Stimulated activated CD4-positive, alpha-beta T cell treated with anti-CD3 and anti-CD28 coated beads, Interleukin-15, amount 100 ng/mL, for 1 hour (primary cell): ENCODE results near the gene PEPD.

Experiments used
- DNase-seq, 2 donors: peaks; one replicate each; pipeline ENCODE4 v3.0.0-alpha.2; 2020; ENCODE audit warnings: low read depth in 1 of 2, low spot score in 1 of 2

The PEPD gene

GRCh38 chr19:33397536-33398360 lies 123.8 kb downstream of the PEPD start:
- DNase-seq, result no peak

DNA sequence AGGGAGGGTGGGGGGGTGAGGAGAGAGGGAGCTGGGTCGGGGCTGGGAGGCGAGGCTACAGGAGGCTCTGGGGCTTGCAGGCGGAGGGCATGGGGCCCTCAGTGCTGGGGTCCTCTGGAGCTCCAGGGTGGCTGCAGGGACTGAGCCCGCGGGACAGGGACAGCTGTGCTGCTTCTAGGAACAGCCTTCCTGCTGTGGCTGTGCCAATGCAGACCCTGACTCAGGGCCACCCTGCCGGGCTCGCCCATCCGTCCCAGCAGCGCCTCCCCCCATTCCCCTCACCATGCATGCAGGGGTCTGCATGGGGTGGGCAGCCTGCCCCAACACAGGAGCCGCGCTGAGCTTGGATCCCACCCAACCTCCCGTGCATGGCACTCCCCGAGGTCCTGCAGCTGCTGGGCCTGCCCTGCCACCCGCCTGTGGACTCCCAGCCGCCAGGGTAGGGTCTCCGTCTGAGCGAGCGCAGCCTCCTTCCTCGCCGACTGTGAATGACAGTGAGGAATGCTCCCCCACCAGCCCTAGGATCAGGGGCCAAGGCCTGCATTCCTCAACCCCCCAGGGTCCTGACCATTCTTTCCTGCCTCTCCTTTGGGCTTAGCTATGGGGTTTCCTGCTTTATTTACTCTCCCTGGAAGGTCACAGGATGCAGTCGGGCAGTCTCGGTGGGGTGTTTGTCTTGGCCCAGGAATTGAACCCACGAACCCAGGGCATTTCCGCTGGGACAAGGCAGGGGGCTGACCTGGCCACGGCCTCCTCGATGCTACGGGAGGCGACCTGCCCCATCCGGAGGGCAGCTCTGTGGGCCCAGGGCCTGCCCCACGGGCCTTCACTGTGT lies 124.7 kb downstream of the PEPD start:
- no peak for DNase-seq

DNA sequence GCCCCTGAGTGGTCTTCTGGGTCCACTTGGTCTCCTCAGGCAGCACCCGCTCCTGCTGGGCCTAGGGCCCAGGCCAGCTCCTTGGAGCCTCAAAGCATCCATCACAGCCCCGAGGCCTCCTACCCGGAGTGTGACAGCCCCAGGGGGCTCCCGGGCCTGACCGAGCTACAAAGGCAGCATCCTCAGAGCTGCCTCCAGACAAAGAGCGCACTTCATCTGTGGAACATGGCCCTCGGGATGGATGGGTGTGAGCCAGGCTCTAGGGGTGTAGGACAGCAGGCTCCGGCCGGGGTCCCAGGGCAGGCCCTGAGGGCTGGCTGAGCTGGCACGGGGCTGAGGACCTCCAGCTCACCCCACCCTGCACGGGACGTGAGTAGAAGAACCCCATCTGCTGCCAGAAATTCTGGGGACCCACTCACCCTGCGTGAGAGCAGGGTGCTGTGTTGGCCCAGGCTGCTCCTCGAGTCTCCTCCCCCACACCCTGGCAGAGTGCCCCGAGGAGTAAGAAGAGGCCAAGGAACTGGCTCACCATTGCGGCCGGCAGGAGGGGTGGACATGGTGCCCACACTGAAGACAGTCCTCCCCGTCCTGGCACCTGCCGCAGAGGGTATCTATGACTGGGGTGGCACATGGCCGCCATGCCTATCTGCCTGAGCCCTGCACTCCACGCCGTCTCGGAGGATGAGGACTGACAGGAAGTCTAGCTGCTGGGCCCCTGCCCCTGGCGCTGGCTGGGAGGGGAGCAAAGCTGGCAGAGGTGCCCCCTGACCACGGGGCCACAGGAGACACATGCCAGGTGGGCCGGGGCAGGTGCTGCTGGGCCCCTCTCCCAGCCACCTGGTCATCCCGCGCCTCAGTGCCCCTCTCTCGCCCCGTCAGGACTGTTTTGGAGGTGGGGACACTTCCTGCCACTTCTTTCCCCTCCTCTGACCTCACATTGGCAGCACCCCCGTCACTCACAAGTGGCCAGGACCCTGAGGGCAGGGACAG lies 125.7 kb downstream of the PEPD start:
- no peak for DNase-seq

GRCh38 chr19:33394723-33395560 lies 126.6 kb downstream of the PEPD start:
- no peak for DNase-seq

- no peak for DNase-seq
Observed at GRCh38 chr19:33394006-33394722, 127.4 kb downstream of the PEPD start.

GRCh38 chr19:33393286-33394005 lies 128.1 kb downstream of the PEPD start:
- no peak for DNase-seq

DNA sequence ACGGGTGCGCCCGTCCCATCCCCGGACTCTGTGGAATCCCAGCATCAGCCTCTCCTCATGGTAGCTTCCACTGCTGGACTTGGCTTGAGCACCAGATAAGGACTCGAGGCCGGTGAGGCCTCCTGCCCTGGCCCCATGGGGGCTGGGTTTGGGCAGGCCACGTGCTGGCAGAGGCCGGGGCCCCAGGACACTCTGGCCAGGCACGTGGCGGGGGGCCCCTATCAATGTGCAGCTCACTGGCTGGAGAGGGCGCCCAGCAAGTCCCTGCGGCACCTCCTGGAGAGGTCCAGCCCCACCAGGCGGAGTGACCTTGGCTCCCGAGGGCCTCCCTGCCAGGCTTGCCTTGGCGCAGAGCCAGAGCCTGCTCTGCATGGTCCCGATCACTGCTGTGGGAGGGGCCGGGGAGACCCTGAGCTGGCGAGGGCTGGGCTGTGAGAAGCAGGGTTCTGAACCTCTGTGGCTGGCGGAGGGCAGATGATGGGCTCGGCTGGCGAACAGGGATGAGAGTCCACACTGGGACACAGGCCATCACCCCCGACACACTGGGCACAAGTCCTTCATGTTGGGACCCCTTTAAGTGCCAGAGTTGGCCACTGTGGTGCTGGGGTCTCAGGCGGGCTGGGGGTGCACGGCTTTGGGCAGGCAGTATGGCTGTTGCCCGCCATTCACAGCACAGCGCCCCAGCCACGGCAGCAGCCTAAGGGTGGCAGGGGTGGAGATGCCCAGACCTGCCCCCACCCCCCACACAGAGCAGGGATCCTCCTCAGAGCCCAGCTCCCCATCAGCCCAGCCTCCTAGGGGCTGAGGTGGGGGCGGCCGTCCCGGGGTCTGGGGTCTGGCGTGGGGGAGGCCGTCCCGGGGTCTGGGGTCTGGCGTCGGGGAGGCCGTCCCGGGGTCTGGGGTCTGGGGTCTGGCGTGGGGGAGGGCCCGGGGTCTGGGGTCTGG lies 129.0 kb downstream of the PEPD start:
- DNase-seq, result no peak

GRCh38 chr19:33391631-33392249 lies 129.9 kb downstream of the PEPD start:
- no peak for DNase-seq

DNA sequence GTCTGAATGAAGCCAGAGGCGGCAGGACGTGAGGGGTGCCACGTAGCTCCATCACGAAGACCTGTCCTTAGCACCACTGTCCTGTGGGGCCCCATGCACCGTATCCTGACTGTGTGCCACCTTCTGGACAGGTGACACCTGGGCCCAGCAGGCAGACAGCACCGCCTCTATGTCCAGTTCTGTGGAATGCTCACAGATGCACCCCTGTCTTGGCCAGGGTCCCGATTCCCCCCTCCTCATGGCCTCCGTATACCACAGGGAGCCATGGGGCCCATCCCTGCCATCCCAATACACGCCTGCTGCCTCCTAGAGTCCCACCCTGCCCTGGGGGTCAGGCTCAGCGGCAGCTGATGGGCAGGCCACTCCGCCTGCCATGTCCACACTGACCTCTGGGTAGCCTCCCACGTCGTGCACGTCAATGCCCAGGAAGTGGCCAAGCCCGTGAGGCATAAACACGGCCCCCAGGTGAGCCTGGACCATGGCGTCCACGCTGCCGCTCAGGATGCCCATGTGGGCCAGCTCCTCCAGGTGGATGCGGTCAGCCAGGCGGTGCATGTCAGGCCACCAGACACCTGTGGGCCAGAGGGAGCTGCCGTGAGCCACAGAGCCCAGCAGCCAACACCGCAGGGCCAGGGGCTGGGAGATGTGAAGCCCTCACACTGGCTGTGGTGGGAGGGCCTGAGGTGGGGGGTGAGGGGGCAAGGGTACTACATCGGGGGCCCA lies 130.5 kb downstream of the PEPD start:
- no peak for DNase-seq

DNA sequence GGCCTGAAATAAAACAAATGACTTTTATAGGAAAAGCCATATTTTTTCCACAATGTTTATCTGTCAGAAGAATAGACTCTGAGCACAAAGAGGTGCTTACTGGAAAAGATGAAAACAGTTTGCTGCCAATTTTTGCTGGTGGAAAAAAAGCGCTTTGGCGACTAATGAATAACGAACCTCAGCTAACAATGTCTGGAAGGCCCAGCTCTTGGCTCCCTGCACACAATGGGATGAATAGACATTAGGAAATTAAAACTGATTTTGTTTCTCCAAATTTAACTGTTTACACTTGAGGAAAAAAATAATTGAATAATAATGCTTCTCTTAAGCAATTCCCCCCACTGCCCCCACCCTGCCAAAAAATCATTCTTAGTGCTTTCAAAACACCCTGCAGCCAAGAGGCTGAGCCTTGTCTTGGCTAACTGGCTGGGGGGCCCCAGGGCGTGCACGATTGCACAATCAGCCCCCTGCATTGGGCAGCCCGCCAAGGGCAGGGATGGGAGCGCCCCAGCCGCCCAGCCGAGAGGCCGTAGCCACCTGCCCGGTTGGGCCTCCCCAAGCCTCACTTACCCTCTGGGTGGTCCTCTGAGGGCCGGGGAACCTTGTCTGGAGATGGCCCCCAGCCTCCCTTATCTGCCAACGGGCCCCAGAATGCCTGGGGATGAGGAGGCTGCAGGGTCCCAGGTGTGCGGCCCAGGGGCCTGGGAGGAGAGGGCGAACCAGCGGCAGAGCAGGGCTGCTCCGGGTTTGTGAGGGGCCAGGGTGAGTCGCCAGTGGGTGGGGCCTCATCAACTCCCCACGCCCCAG lies 131.3 kb downstream of the PEPD start:
- DNase-seq, result no peak

- no peak for DNase-seq
Observed at GRCh38 chr19:33389421-33390100, 132.0 kb downstream of the PEPD start.

DNA sequence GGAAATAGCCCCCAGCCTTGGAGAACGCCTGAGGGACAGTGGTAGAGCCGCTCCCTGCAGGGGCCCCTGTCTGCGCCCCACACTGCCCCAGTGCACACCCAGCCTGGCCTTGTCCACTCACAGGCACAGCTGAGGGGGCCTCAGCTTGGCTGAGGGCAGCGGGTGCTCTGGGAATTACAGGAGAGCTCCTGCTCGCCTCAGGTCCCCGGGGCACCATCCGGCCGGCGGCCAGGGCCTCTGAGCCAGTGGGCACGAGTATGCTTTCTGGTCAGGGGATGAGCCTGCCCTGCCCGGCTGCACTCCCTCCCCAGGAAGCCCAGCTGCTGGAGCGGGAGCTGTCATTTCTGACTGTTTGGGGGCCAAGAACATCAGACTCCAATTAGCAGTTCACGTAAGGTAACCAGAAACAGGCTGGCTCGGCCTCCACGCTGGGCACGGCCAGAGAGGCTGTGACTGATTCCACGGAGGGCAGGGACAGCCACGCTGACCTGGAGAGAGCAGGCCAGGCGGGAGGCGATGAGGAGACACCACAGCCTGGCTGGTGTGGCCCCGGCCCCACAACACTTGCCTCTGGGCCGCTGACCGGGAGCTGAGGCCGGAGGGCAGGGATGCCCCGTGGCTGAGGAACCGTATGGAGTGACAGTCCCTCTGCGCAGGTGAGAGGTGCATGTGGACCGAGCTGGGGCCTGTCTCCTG lies 132.7 kb downstream of the PEPD start:
- DNase-seq, result no peak

DNA sequence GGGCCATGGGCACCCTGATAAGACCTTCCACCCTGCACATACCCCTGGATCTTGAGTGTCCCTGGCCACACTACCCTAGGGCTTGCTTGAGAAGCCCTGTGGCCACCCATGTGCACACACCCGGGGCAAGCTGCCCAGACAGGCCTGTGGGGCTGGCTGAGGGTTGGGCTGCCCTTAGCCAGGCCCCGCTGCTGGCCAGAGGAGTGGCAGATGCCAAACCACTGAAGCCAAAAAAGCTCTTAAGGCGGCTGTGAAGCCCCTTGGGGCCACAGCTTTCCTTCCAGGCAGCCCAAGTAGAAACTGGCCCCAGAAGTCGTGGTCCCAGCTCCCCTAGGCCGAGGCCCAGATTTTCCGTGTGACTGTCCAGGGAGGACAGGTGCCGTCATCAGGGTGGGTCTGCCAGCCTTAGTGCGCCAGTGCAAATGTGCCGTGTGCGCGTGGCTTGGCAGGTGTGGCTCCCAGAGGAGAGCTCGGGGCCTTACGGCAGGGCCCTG lies 133.3 kb downstream of the PEPD start:
- DNase-seq, result no peak
